IMR-90 (cell line): ENCODE data around the gene LPCAT2. TPM values are rescaled to one million over a fixed set of nuclear protein-coding genes. Genes with fewer than 3 reads are reported as not detected.

ENCODE experiments used
- ATAC-seq: fragments of 200-7000 bp; cut with Tn5 transposase; 2 replicates; pipeline ENCODE4 v1.9.1; 2020; ENCODE audit warnings: low read depth, mild to moderate bottlenecking, moderate library complexity
- BruUV-seq: library from RNA; stranded (reverse); fragments of 400-500 nt; replicated peaks from 2 replicates; lab custom pipeline; 2021; lab: Mats Ljungman, UMichigan
- CTCF ChIA-PET: fragments of 300-600 bp; formaldehyde crosslinking; extraction: SDS; loops from one replicate; lab custom pipeline; 2021; ENCODE audit warnings: antibody characterized with exemption; lab: Yijun Ruan, JAX
- POLR2A ChIA-PET: fragments of 300-600 bp; sonication (Branson Sonifier 250); formaldehyde crosslinking; loops from one replicate; lab custom pipeline; 2022; ENCODE audit warnings: antibody characterized with exemption; ENCODE audit not compliant: unreplicated experiment; lab: Charles Lee
- DNase-seq: peaks from one replicate; pipeline ENCODE4 v3.0.0; 2013
- H2AFZ ChIP-seq: replicated peaks from 2 replicates; pipeline ENCODE3; 2013; ENCODE audit warnings: low read length, mild to moderate bottlenecking; ENCODE audit not compliant: poor library complexity
- H2AK5ac ChIP-seq: 2 replicates; pipeline ENCODE4 v1.6.1; 2013; ENCODE audit warnings: low read depth, low read length, inconsistent platforms
- H2AK9ac ChIP-seq: replicated peaks from 2 replicates; pipeline ENCODE3; 2013; ENCODE audit warnings: mild to moderate bottlenecking, low read depth, low read length, moderate library complexity; ENCODE audit not compliant: poor library complexity
- H2BK120ac ChIP-seq: 2 replicates; pipeline ENCODE4 v1.6.1; 2013; ENCODE audit warnings: low read depth, low read length, inconsistent platforms
- H2BK15ac ChIP-seq: 3 replicates; pipeline ENCODE4 v1.6.1; 2013; ENCODE audit warnings: low read depth, low read length, inconsistent platforms
- H2BK20ac ChIP-seq: 2 replicates; pipeline ENCODE4 v1.6.1; 2013; ENCODE audit warnings: low read depth, mild to moderate bottlenecking, inconsistent platforms, low read length, moderate library complexity
- H2BK5ac ChIP-seq: 2 replicates; pipeline ENCODE4 v1.6.1; 2013; ENCODE audit warnings: mild to moderate bottlenecking, low read depth, low read length, inconsistent platforms; ENCODE audit not compliant: poor library complexity, severe bottlenecking
- H3K14ac ChIP-seq: replicated peaks from 2 replicates; pipeline ENCODE4 v1.6.1; 2013; ENCODE audit warnings: low read depth, low read length, inconsistent platforms
- H3K18ac ChIP-seq: 2 replicates; pipeline ENCODE4 v1.6.1; 2013; ENCODE audit warnings: low read depth, low read length, control low read depth
- H3K23ac ChIP-seq: 2 replicates; pipeline ENCODE4 v1.6.1; 2013; ENCODE audit warnings: low read depth, low read length, inconsistent platforms
- H3K27ac ChIP-seq: 2 replicates; pipeline ENCODE4 v1.5.1; 2013; ENCODE audit warnings: mild to moderate bottlenecking, control low read depth, low read length; ENCODE audit not compliant: insufficient read depth
- H3K27me3 ChIP-seq: 2 replicates; pipeline ENCODE4 v1.6.1; 2013; ENCODE audit warnings: low read length; ENCODE audit not compliant: control insufficient read depth, insufficient read depth
- H3K36me3 ChIP-seq: 2 replicates; pipeline ENCODE4 v1.6.1; 2013; ENCODE audit warnings: low read length, mixed read lengths; ENCODE audit not compliant: control insufficient read depth, insufficient read depth
- H3K4ac ChIP-seq: 2 replicates; pipeline ENCODE4 v1.6.1; 2013; ENCODE audit warnings: low read depth, low read length, inconsistent platforms
- H3K4me1 ChIP-seq: 2 replicates; pipeline ENCODE4 v1.6.1; 2013; ENCODE audit warnings: low read length, mixed read lengths; ENCODE audit not compliant: control insufficient read depth, insufficient read depth
- H3K4me2 ChIP-seq: 2 replicates; pipeline ENCODE4 v1.6.1; 2013; ENCODE audit warnings: low read depth, mild to moderate bottlenecking, control low read depth, low read length, moderate library complexity
- H3K4me3 ChIP-seq: 2 replicates; pipeline ENCODE4 v1.5.1; 2013; ENCODE audit warnings: low read depth, mild to moderate bottlenecking, control low read depth, low read length, moderate library complexity; ENCODE audit not compliant: insufficient read depth
- H3K56ac ChIP-seq: 2 replicates; pipeline ENCODE4 v1.6.1; 2013; ENCODE audit warnings: low read length, inconsistent platforms; ENCODE audit not compliant: insufficient read depth; ENCODE audit errors: extremely low read depth
- H3K79me1 ChIP-seq, 2 experiments: 2 replicates each; pipeline ENCODE4 v1.6.1; 2013; ENCODE audit warnings: low read length in 2 of 2, inconsistent platforms in 1 of 2, low read depth in 1 of 2
- H3K9ac ChIP-seq: 2 replicates; pipeline ENCODE4 v1.6.1; 2013; ENCODE audit warnings: low read depth, low read length, control low read depth
- H3K9me1 ChIP-seq: 2 replicates; pipeline ENCODE4 v1.6.1; 2013; ENCODE audit warnings: low read length, inconsistent platforms; ENCODE audit not compliant: insufficient read depth
- H3K9me3 ChIP-seq: 2 replicates; pipeline ENCODE4 v1.6.1; 2013; ENCODE audit warnings: low read length; ENCODE audit not compliant: control insufficient read depth, insufficient read depth
- H4K20me1 ChIP-seq: 2 replicates; pipeline ENCODE4 v1.6.1; 2013; ENCODE audit warnings: low read length, inconsistent platforms; ENCODE audit not compliant: insufficient read depth
- H4K5ac ChIP-seq: 2 replicates; pipeline ENCODE4 v1.6.1; 2013; ENCODE audit warnings: mild to moderate bottlenecking, low read depth, low read length, control low read depth
- H4K8ac ChIP-seq, 2 experiments: 2 replicates each; pipeline ENCODE4 v1.6.1; 2013; ENCODE audit warnings: low read depth in 2 of 2, low read length in 2 of 2, control low read depth in 1 of 2, inconsistent platforms in 1 of 2
- H4K91ac ChIP-seq: 2 replicates; pipeline ENCODE4 v1.6.1; 2013; ENCODE audit warnings: low read depth, low read length, inconsistent platforms; ENCODE audit not compliant: insufficient read depth
- CHD1 ChIP-seq: IDR thresholded peaks from 2 replicates; pipeline ENCODE4 v1.6.1; 2012; ENCODE audit warnings: low read depth, low read length, improper control_type of control experiment
- RFX5 ChIP-seq: IDR thresholded peaks from 2 replicates; pipeline ENCODE4 v1.8.0; 2012; ENCODE audit warnings: low read depth, mild to moderate bottlenecking, low read length, moderate library complexity
- WGBS, 2 experiments: methylation state at CpG; one replicate each; pipeline versions ENCODE4 v1.1.5 to v1.1.7; 2013; ENCODE audit warnings: missing lambda C conversion rate in 2 of 2; ENCODE audit not compliant: insufficient read length in 1 of 2; ENCODE audit errors: extremely low coverage in 2 of 2; 5-methylcytosine and 5-hydroxymethylcytosine counted together
- dilution Hi-C: fragments of 300-500 bp; cut with HindIII; formaldehyde crosslinking; loops from one replicate; pipeline ENCODE4 v1.14.3; 2018; ENCODE audit warnings: low sequenced_read_pairs; ENCODE audit not compliant: unreplicated experiment
- in situ Hi-C: fragments of 300-500 bp; cut with MboI; formaldehyde crosslinking; loops from 3 replicates; pipeline ENCODE4 v1.14.3; 2019; ENCODE audit warnings: low sequenced_read_pairs, inconsistent platforms, mixed read lengths
- intact Hi-C: fragments of 100-400 bp; cut with micrococcal nuclease; formaldehyde crosslinking; loops from 2 replicates; pipeline ENCODE4 v1.10.0; 2022
- polyA plus RNA-seq, 3 experiments: library from polyadenylated mRNA; depleted of rRNA; stranded (reverse); fragments of >200 nt; gene quantifications; 2 replicates each; pipeline ENCODE4 v1.2.3, GENCODE V29; 2012; ENCODE audit warnings: low replicate concordance in 1 of 3
- total RNA-seq: library from RNA; depleted of rRNA; stranded (reverse); fragments of >200 nt; gene quantifications from 2 replicates; pipeline ENCODE4 v1.2.3, GENCODE V29; 2012

Gene LPCAT2
- total and polyA plus RNA-seq, 2 of the 4 experiments (the other 2 are of a cell fraction), result 8.6 to 8.7 TPM

GRCh38 chr16:55495616-55496289 lies 13.1 kb upstream of the LPCAT2 start:
- Histone ChIP-seq H3K4me2 (no peak overlapping the region), H3K4ac (peak overlapping the region; percentile 21; the same call in 1 of the 2 replicates), H4K8ac (0 out of 4 replicates have a peak overlapping the region, but pooled peaks of 1 of the 2 experiments have one; percentile 22), H2BK120ac (peak overlapping the region; percentile 48), H4K5ac (no peak overlapping the region), H3K79me1 (no peaks in the 10 kb centered on the region), H2AFZ (no peak overlapping the region), H3K23ac (no peak overlapping the region), H3K4me1 (peaks cover 19% of the 10 kb centered on the region), H4K91ac (peak overlapping the region; percentile 41; the same call in 1 of the 2 replicates), H3K27ac (no peak overlapping the region), H4K20me1 (peaks cover 3% of the 10 kb centered on the region; the same call in 1 of the 2 replicates), H2BK20ac (no peak overlapping the region; the same call in 1 of the 2 replicates), H2AK9ac (peak overlapping the region; percentile 37), H3K27me3 (no peaks in the 10 kb centered on the region), H3K9me3 (no peaks in the 10 kb centered on the region), H3K14ac (no peak overlapping the region), H3K56ac (no peak overlapping the region), H3K18ac (0 out of 2 replicates have a peak overlapping the region, but pooled peaks have one; percentile 17), H2BK15ac (peak overlapping the region; percentile 2; the same call in 1 of the 3 replicates), H3K4me3 (no peak overlapping the region), H3K9me1 (peaks cover 7% of the 10 kb centered on the region), H2AK5ac (no peak overlapping the region), H3K36me3 (peaks cover 61% of the 10 kb centered on the region), H3K9ac (no peak overlapping the region), H2BK5ac (no peak overlapping the region)
- dilution Hi-C loops (no loop called here), in situ Hi-C loops (loop anchor here (25.0 kb wide), 1 partner anchor 867 kb away; no protein-coding TSS in a partner anchor), intact Hi-C loops (loop anchor here (1.0 to 2.0 kb wide), 4 partner anchors 15 to 206 kb away; no protein-coding TSS in a partner anchor)
- CTCF ChIA-PET, result no interaction called here
- TF ChIP-seq RFX5 (peak; percentile 96), CHD1 (no peak)
- DNase-seq, result peak; percentile 85
- POLR2A ChIA-PET, result no interaction called here
- WGBS, 2 experiments, result 44% methylated on average over 1 of the region's 7 CpGs; no CpG with 5 or more reads in 1 of the 2 experiments
- BruUV-seq, result no TSS peak
- ATAC-seq, result 0 out of 2 replicates have a peak, but pooled peaks have one; percentile 8
